NCI-H2107 treated with DMSO at 0.1 percent for 48 hours (cell line): ENCODE data around the gene MYMK.

ENCODE experiments used
- DNase-seq: peaks from one replicate; lab custom pipeline; 2025; ENCODE audit not compliant: unreplicated experiment; lab: John Stamatoyannopoulos, UW

Gene MYMK

DNA sequence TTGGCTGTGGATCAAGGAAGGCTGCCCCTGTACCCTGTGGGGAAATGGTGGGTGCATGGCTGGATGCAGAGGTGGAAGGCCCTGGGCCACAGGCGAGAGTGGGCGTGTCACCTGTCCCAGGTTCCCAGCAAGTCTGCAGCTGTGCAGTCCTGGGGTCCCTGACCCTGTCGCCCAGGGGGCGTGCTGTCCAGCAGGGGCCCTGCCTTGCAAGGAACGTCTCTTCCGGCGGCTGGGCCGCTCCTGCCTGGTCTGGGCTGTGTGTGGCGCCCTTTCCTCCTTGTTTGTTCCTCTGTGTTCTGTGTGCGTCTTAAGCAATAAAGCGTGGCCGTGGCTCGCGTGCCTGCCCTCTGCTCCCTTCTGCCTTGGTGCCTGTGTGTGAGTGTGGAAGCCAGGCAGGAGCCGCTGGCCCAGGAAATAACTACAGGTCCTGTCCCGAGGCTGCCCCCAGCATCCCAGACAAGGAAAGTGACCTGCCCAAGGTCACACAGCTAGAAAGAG, 54.3 kb downstream of the MYMK start:
- DNase-seq = no peak

DNA sequence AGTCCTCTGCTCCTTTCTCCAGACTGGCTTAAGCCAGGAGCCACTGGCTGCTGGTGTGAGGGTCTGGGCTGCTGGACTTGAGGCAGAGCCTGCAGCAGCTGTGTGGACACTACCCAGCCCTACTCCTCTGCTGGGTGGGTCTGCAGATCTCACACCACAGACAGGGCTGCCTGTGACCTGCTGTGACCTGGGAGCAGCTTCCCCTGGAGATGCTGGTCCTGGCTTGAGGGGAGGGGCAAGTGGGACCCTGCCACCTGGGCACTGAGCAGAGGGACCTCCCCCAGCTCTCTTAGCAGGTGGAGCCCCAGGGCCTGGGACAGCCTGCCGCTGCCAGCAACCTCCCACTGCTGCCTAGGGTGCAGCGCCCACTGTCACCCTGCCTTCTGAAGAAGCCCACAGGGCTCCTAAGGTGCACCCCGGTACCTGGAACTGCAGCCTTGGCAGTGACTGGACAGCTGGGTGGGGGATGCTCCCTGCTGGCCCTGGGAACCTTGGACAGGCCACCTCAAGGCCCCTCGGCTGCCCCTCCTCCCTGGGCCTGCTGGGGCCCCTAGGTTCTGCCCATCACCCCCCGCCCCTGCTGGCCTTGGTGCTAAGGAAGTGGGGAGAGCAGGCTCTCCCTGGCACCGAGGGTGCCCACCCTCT, 55.9 kb downstream of the MYMK start:
- DNase-seq = no peak

GRCh38 chr9:133468374-133468773, 56.4 kb downstream of the MYMK start:
- no peak for DNase-seq

DNA sequence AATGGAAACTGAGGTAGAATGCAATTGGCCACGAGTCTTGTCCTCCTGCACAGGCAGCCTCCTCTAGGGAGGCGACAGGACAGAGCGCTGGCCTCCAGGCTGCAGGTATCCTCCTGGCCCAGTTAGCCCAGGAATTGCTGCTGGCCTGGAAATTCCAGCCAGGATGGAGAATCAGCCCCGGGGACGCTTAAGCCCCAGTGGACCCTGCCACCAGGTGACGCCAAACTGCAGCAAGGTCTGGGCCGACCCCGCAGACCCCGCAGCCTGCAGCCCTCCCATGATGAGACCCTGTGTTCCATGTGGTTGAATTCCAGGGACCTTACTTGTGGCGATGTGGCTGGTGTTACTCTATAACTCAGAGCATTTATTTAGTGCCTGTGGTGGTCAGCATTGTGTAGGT, 57.7 kb downstream of the MYMK start:
- DNase-seq = no peak

- DNase-seq = no peak
Observed at GRCh38 chr9:133465984-133466383, 58.8 kb downstream of the MYMK start.

- no peak for DNase-seq
Observed at GRCh38 chr9:133464638-133465037, 60.1 kb downstream of the MYMK start.
